Stimulated activated CD4-positive, alpha-beta T cell treated with anti-CD3 and anti-CD28 coated beads, TNF-alpha, amount 100 ng/mL, for 1 hour (primary cell): ENCODE results near the gene INMT.

ENCODE experiments used
- DNase-seq, 3 donors: peaks; one replicate each; pipeline ENCODE4 v3.0.0-alpha.2; 2020; ENCODE audit warnings: low read depth in 3 of 3, low spot score in 1 of 3

INMT gene

GRCh38 chr7:30779574-30779973, 27.6 kb downstream of the INMT start:
- no peak for DNase-seq

DNA sequence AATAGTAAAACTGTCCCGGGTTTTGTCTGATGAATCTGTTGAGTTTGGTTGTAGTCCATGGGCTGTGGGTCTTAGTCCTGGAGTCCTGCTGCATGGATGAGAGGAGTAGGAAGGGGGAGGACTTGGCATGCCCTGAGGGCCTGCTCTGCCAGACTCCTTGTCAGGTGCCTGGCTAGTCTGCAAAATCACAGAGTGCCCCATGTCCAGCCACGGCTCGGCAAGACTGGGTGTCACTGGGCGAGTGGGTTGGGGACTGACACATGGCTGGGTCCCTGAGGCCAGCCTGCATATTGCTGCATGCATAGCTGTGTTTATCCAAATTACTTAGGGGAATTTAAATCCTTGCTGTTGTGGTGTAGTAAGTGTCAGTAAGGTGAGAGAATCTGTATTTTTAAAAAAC, 29.0 kb downstream of the INMT start:
- DNase-seq, result no peak

DNA sequence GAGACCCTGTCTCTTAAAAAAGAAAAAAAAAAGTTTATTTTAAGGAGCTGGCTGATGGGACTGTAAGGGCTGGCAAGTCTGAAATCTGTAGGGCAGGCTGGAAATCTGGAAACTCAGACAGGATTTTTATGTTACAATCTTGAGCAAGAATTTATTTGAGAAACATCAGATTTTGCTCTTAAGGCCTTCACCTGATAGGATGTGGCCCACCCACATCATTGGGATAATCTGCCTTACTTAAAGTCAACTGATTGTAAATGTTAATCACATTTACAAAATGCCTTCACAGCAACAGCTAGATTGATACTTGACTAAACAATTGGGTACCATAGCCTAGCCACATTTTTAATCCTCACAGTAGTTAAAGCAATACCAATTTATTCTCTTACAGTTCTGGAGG, 30.8 kb downstream of the INMT start:
- DNase-seq, result no peak

GRCh38 chr7:30785786-30786185, 33.9 kb downstream of the INMT start:
- DNase-seq, result no peak

GRCh38 chr7:30787486-30787885, 35.6 kb downstream of the INMT start:
- no peak for DNase-seq

GRCh38 chr7:30788640-30789333, 36.9 kb downstream of the INMT start:
- no peak for DNase-seq

GRCh38 chr7:30789334-30789711, 37.4 kb downstream of the INMT start:
- DNase-seq, result no peak

DNA sequence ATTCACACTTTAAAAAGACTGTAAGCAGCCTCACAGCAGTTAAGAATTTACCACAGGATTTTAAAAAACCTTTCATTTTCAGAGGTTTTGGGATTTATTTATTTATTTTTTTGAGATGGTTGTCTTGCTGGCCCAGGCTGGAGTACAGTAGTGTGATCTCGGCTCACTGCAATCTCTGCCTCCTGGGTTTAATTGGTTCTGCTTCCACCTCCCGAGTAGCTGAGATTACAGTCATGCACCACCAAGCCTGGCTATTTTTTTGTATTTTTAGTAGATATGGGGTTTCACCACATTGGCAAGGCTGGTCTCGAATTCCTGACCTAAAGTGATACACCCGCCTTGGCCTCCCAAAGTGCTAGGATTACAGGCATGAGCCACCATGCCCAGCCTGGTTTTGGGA, 38.4 kb downstream of the INMT start:
- DNase-seq, result no peak

GRCh38 chr7:30791114-30791513, 39.2 kb downstream of the INMT start:
- DNase-seq, result no peak

DNA sequence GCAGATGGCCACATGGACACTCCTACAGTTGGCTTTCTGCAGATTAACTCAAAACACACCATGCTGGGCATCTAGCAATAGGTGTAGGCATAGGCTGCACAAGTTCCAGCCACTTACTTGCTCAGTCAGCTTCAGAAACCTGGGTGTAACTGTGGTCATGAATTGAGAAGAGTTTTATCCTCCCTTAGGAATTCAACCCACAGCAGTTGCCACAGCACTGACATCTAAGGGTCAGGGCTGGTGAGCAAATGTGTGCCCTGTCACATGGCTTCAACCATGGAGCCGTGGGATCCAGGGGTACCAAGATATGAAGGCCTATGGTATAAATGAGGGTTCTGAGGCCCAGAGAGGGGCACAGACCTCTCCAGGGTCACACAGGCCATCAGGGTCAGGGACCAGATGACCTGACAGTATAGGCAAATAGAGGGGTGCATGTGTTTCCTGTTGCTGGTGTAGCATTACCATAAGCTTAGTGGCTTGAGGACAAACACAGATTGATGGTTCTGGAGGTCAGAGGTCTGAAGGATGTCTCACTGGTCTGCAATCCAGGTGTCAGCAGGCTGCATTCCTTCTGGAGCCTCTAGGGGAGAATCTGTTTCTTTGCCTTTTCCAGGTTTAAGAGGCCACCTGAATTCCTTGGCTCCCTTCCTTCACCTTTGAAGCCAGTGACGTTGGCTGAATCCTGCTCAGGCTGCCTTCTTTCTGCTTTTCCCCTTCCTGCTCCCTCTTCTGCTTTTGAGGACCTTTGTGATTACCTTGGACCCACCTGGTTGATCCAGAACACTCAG, 43.4 kb downstream of the INMT start:
- DNase-seq, result no peak

- no peak for DNase-seq
These were observed 44.4 kb downstream of the INMT start for GRCh38 chr7:30796105-30796869.

DNA sequence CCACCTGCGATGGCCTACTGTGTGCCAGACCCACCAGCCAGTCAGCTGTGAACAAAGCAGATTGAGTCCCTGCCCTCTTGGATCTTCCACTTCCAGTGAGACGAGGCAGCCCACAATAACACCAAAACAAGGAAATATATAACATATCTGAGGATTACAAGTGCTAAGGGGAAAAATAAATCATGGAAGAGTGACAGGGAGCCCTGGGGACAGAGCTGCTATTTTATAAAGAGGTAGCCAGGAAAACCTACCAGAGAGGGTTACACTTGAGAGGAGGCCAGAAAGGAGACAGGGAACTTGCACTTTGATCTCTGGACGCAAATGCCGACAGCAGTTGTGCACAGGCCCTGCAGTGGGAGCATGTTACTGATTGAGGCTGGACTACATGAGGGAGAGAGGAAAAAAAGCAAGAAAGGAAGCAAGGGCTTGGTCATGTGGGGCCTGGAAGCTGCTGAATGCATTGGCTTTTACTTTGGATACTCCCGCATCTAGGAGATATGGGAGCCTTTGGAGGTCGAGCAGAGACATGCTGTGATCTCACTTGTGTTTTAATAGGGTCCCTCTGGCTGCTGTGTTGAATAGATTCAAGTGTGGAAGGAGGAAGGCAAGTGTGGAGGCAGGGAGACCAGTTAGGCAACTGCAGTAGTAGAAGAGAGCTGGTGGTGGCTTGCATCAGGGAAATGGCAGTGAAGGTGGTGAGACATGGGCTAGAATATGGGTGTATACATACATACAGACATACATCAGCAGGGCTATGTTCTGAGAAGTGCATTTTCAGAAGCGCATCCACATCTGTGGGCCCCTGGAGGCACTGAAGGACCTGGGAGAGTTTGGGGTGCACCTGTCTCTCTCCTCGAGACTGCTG, 45.5 kb downstream of the INMT start:
- no peak for DNase-seq

DNA sequence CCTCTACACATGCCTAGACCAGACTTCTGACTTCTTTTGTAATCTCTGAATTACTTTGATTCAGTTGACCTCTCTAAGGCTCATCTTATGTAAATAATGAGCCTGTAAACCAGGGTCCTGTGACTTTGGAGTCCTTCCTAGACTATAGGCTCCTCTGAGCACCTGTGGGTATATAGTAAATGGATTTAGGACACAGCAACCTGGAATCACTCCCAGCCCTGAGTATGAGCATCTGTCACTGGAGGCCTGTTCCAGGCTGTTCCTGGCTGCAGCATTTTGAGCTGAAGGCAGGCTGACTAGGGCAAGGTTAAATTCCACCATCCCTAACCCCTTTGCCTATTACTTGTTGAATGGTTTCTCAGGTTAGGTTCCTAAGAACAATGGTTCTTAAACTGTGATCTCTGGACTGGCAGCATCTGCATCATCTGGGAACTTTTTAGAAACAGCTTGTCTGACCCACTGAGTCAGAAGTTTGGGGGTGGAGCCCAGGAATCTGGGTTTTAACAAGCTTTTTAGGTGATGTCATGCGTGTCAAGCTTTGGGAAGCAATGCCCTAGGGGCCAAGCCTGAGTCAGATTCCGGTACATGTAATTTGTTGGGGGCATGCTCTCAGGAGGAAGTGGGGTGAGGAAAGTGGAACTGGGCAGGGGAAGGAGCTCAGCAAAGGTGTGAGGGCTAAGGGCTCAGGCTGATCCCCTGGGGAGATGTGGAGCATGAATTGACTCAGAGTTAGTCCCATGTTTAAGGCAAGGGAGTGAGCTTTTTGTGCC, 47.5 kb downstream of the INMT start:
- no peak for DNase-seq

- no peak for DNase-seq
These were observed 48.2 kb downstream of the INMT start for GRCh38 chr7:30799976-30800661.

DNA sequence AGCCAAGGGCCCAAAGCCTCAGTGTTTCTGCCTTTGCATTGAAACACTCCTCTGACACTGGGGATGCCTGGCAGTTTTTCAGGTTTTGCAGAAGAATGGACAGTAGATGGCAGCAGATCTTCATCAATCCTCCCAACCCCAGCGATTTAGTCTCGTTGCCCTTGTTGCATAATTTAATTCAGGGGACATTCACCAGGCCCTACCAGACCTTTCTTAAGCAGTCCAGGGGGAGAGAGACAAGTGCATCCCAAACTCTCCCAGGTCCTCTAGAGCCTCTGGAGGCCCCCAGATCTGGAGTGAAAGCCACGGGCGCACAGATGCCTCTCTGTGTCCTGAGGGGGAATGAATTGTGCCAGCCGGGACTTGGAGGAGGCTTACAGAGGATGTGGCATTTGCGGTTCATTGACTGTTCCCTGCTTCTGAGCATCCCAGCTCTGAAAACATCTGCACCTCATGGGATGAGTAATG, 48.9 kb downstream of the INMT start:
- no peak for DNase-seq

DNA sequence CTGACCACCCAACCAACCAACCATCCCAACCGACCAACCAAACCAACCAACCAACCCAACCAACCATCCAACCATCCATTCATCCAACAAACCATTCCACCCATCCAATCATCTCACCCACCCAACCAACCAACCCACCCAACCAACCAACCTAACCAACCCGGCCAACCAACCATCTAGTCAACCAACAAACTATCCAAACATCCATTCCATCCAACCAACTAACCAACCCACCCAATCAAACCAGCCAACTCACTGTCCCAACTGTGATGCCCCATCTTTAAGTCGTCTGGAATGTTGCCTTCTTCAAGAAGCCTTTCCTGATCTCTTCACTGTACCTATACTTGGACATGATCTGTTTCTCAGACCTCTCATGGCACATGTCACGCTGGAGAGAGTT, 50.9 kb downstream of the INMT start:
- no peak for DNase-seq

DNA sequence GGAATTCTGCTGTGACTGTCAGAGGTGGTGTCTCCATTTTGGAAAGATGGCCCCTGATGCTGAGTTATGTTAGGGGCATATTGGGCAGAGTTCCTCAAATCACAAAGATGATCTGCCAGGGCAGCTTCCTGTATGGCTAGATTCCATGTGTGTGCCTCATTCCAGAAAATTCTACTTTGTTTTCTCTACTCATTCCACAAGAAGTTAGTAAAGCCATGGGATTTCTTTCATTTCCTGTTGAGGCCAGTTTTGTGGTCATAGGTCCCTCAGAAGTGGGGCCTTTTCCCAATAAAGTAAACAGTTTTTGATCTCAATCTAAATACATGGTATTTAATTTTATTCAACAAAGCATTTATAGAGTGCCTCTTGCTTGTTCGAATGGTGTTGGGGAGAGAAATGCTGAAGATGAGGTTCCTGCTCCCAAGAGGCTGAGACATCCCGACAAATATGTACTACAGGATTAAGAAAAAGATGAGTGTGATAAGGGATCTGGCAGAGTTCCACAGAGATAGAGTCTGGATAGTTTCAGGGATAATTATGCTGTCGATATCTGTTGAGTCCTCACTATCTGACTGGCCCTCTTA, 52.2 kb downstream of the INMT start:
- DNase-seq, result no peak

DNA sequence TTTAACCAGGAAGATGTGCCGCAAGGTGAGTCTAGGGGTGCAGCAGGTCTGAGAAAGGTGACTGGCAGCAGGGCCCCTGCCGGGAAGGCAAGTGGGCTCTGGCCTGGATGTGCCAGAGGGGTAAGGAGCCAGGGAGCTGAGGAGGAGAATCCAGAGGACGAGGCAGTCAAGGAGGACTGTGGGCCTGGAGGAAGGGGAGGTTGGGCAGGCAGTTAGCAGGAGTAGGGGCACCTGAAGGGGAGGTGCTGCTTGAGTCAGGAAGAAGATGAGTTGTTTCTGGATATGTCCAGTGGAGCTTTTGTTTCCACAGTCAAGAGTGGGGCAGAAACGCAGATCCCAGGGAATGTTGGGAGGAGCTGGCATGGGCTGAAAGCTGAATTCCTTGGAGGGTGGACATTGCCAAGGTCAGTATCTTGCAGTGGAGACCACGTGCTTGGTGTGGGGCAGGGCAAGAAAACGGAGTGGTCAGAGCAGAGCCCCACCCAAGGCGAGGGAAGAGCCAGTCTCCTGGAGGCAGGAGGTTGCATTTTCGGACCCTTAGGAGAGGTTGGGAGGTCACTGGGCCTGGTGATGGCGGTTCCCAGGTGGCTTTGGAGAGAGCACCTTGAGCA, 53.3 kb downstream of the INMT start:
- DNase-seq, result no peak

GRCh38 chr7:30805931-30806330, 54.0 kb downstream of the INMT start:
- DNase-seq, result no peak
